ENCODE data around the gene UBFD1.
A peak's percentile ranks its signal among the peaks of the same experiment; 100 is the strongest.

UBFD1 gene

GRCh38 chr16:23595951-23596720, 38.6 kb downstream of the UBFD1 start, which contains the start of gene NDUFAB1:
Gene NDUFAB1 (minus strand): TSS chr16:23596316. CDS start chr16:23596290, 26 bp downstream.
- H3K18ac ChIP-seq (ENCODE audit: low read length), result peak within 1 kb of the TSS; percentile 91
- peaks cover 7% of the 10 kb centered on the region for H3K36me3 ChIP-seq (ENCODE audit: control insufficient read depth, insufficient read depth, low read length)
- H3K4me2 ChIP-seq (ENCODE audit: low read length), result peak within 1 kb of the TSS; percentile 34
- no CpG with 5 or more reads among the region's 67 CpGs for WGBS (ENCODE audit: extremely low coverage, insufficient coverage, low lambda C conversion rate)
- peaks cover 16% of the 10 kb centered on the region for H3K79me1 ChIP-seq (ENCODE audit: low read length)
- peak within 1 kb of the TSS; percentile 94 for H3K9ac ChIP-seq (ENCODE audit: low read length)
- H3K4me3 ChIP-seq (ENCODE audit: low read length), result peak within 1 kb of the TSS; percentile 100
- peak within 1 kb of the TSS; percentile 97 for H3K56ac ChIP-seq (ENCODE audit: low read length)
- peaks cover 2% of the 10 kb centered on the region for H3K4me1 ChIP-seq (ENCODE audit: control insufficient read depth, low read depth, low read length)
- peaks cover 45% of the 10 kb centered on the region for H3K79me2 ChIP-seq (ENCODE audit: control insufficient read depth, insufficient read depth, low read length)
- H3K23ac ChIP-seq (ENCODE audit: low read length), result peak within 1 kb of the TSS; percentile 66
- H3K27me3 ChIP-seq (ENCODE audit: insufficient read depth, low read length, poor library complexity), result no peaks in the 10 kb centered on the region
- peak within 1 kb of the TSS; percentile 46 for H3K27ac ChIP-seq (ENCODE audit: low read depth, low read length)
- H4K5ac ChIP-seq (ENCODE audit: low read length), result no peak within 1 kb of the TSS
- DNase-seq, result peak; percentile 93
- no peak within 1 kb of the TSS for H2BK15ac ChIP-seq (replicated peaks; ENCODE audit: low read depth)
- no peak within 1 kb of the TSS for H4K8ac ChIP-seq (ENCODE audit: low read depth, low read length)
- H2BK5ac ChIP-seq (ENCODE audit: low read length), result no peak within 1 kb of the TSS
- H2AK5ac ChIP-seq (ENCODE audit: low read length), result no peak within 1 kb of the TSS
- H2BK120ac ChIP-seq (ENCODE audit: low read depth, low read length), result peak within 1 kb of the TSS; percentile 37
- H3K4ac ChIP-seq (ENCODE audit: low read depth, low read length), result peak within 1 kb of the TSS; percentile 76

- Histone ChIP-seq H3K23ac (ENCODE audit: low read length) (no peak overlapping the region), H3K9ac (ENCODE audit: low read length) (no peak overlapping the region), H3K27me3 (ENCODE audit: insufficient read depth, low read length, poor library complexity) (no peaks in the 10 kb centered on the region), H4K5ac (ENCODE audit: low read length) (no peak overlapping the region), H2BK120ac (ENCODE audit: low read depth, low read length) (no peak overlapping the region), H3K4me3 (ENCODE audit: low read length) (no peak overlapping the region), H3K4me1 (ENCODE audit: control insufficient read depth, low read depth, low read length) (peaks cover 2% of the 10 kb centered on the region), H3K79me2 (ENCODE audit: control insufficient read depth, insufficient read depth, low read length) (peaks cover 35% of the 10 kb centered on the region), H3K79me1 (ENCODE audit: low read length) (peaks cover 10% of the 10 kb centered on the region), H3K18ac (ENCODE audit: low read length) (no peak overlapping the region), H3K36me3 (ENCODE audit: control insufficient read depth, insufficient read depth, low read length) (peaks cover 4% of the 10 kb centered on the region), H2BK5ac (ENCODE audit: low read length) (no peak overlapping the region), H3K56ac (ENCODE audit: low read length) (peak overlapping the region; percentile 34), H3K4ac (ENCODE audit: low read depth, low read length) (no peak overlapping the region), H4K8ac (ENCODE audit: low read depth, low read length) (no peak overlapping the region), H3K4me2 (ENCODE audit: low read length) (no peak overlapping the region), H2AK5ac (ENCODE audit: low read length) (no peak overlapping the region), H2BK15ac (replicated peaks; ENCODE audit: low read depth) (no peak overlapping the region), H3K27ac (ENCODE audit: low read depth, low read length) (no peak overlapping the region)
- DNase-seq, result peak; percentile 79
- no CpG with 5 or more reads among the region's 11 CpGs for WGBS (ENCODE audit: extremely low coverage, insufficient coverage, low lambda C conversion rate)
These were observed 39.7 kb downstream of the UBFD1 start for GRCh38 chr16:23597003-23597756.

- H2BK15ac ChIP-seq (replicated peaks; ENCODE audit: low read depth), result no peak overlapping the region
- H3K27me3 ChIP-seq (ENCODE audit: insufficient read depth, low read length, poor library complexity), result no peaks in the 10 kb centered on the region
- no peak overlapping the region for H3K4me3 ChIP-seq (ENCODE audit: low read length)
- no peak overlapping the region for H4K5ac ChIP-seq (ENCODE audit: low read length)
- H3K18ac ChIP-seq (ENCODE audit: low read length), result no peak overlapping the region
- H2AK5ac ChIP-seq (ENCODE audit: low read length), result no peak overlapping the region
- no peak overlapping the region for H4K8ac ChIP-seq (ENCODE audit: low read depth, low read length)
- peaks cover 1% of the 10 kb centered on the region for H3K36me3 ChIP-seq (ENCODE audit: control insufficient read depth, insufficient read depth, low read length)
- H3K79me2 ChIP-seq (ENCODE audit: control insufficient read depth, insufficient read depth, low read length), result no peaks in the 10 kb centered on the region
- no peaks in the 10 kb centered on the region for H3K4me1 ChIP-seq (ENCODE audit: control insufficient read depth, low read depth, low read length)
- H3K56ac ChIP-seq (ENCODE audit: low read length), result no peak overlapping the region
- no CpG with 5 or more reads among the region's 6 CpGs for WGBS (ENCODE audit: extremely low coverage, insufficient coverage, low lambda C conversion rate)
- H3K4me2 ChIP-seq (ENCODE audit: low read length), result no peak overlapping the region
- no peak overlapping the region for H3K4ac ChIP-seq (ENCODE audit: low read depth, low read length)
- no peak overlapping the region for H2BK120ac ChIP-seq (ENCODE audit: low read depth, low read length)
- H3K27ac ChIP-seq (ENCODE audit: low read depth, low read length), result no peak overlapping the region
- no peaks in the 10 kb centered on the region for H3K79me1 ChIP-seq (ENCODE audit: low read length)
- no peak overlapping the region for H3K9ac ChIP-seq (ENCODE audit: low read length)
- H2BK5ac ChIP-seq (ENCODE audit: low read length), result no peak overlapping the region
- DNase-seq, result peak; percentile 9
- H3K23ac ChIP-seq (ENCODE audit: low read length), result no peak overlapping the region
These were observed 50.2 kb downstream of the UBFD1 start for GRCh38 chr16:23607726-23608125.

GRCh38 chr16:23608194-23608593, 50.7 kb downstream of the UBFD1 start:
- no peak overlapping the region for H3K23ac ChIP-seq (ENCODE audit: low read length)
- WGBS (ENCODE audit: extremely low coverage, insufficient coverage, low lambda C conversion rate), result no CpG with 5 or more reads among the region's 4 CpGs
- peaks cover 1% of the 10 kb centered on the region for H3K36me3 ChIP-seq (ENCODE audit: control insufficient read depth, insufficient read depth, low read length)
- H3K18ac ChIP-seq (ENCODE audit: low read length), result no peak overlapping the region
- H3K4me3 ChIP-seq (ENCODE audit: low read length), result no peak overlapping the region
- no peak overlapping the region for H4K8ac ChIP-seq (ENCODE audit: low read depth, low read length)
- H2AK5ac ChIP-seq (ENCODE audit: low read length), result no peak overlapping the region
- no peaks in the 10 kb centered on the region for H3K27me3 ChIP-seq (ENCODE audit: insufficient read depth, low read length, poor library complexity)
- no peak overlapping the region for H2BK5ac ChIP-seq (ENCODE audit: low read length)
- no peak overlapping the region for H3K27ac ChIP-seq (ENCODE audit: low read depth, low read length)
- no peak overlapping the region for H2BK15ac ChIP-seq (replicated peaks; ENCODE audit: low read depth)
- no peak overlapping the region for H3K4me2 ChIP-seq (ENCODE audit: low read length)
- DNase-seq, result no peak
- no peak overlapping the region for H3K9ac ChIP-seq (ENCODE audit: low read length)
- H3K4me1 ChIP-seq (ENCODE audit: control insufficient read depth, low read depth, low read length), result no peaks in the 10 kb centered on the region
- no peak overlapping the region for H2BK120ac ChIP-seq (ENCODE audit: low read depth, low read length)
- no peak overlapping the region for H4K5ac ChIP-seq (ENCODE audit: low read length)
- no peaks in the 10 kb centered on the region for H3K79me1 ChIP-seq (ENCODE audit: low read length)
- H3K79me2 ChIP-seq (ENCODE audit: control insufficient read depth, insufficient read depth, low read length), result no peaks in the 10 kb centered on the region
- H3K56ac ChIP-seq (ENCODE audit: low read length), result no peak overlapping the region
- no peak overlapping the region for H3K4ac ChIP-seq (ENCODE audit: low read depth, low read length)

GRCh38 chr16:23609929-23610328, 52.4 kb downstream of the UBFD1 start:
- Histone ChIP-seq H3K4me1 (ENCODE audit: control insufficient read depth, low read depth, low read length) (no peaks in the 10 kb centered on the region), H3K27ac (ENCODE audit: low read depth, low read length) (no peak overlapping the region), H3K56ac (ENCODE audit: low read length) (no peak overlapping the region), H2AK5ac (ENCODE audit: low read length) (no peak overlapping the region), H3K4me3 (ENCODE audit: low read length) (no peak overlapping the region), H3K36me3 (ENCODE audit: control insufficient read depth, insufficient read depth, low read length) (no peaks in the 10 kb centered on the region), H3K4me2 (ENCODE audit: low read length) (no peak overlapping the region), H3K27me3 (ENCODE audit: insufficient read depth, low read length, poor library complexity) (no peaks in the 10 kb centered on the region), H3K4ac (ENCODE audit: low read depth, low read length) (no peak overlapping the region), H2BK120ac (ENCODE audit: low read depth, low read length) (no peak overlapping the region), H3K23ac (ENCODE audit: low read length) (no peak overlapping the region), H2BK15ac (replicated peaks; ENCODE audit: low read depth) (no peak overlapping the region), H3K9ac (ENCODE audit: low read length) (no peak overlapping the region), H3K79me2 (ENCODE audit: control insufficient read depth, insufficient read depth, low read length) (no peaks in the 10 kb centered on the region), H2BK5ac (ENCODE audit: low read length) (no peak overlapping the region), H3K79me1 (ENCODE audit: low read length) (no peaks in the 10 kb centered on the region), H3K18ac (ENCODE audit: low read length) (no peak overlapping the region), H4K5ac (ENCODE audit: low read length) (no peak overlapping the region), H4K8ac (ENCODE audit: low read depth, low read length) (no peak overlapping the region)
- DNase-seq, result no peak
- no CpG with 5 or more reads among the region's 1 CpG for WGBS (ENCODE audit: extremely low coverage, insufficient coverage, low lambda C conversion rate)
